Lower leg skin (tissue), 4 donors: Measurements from ENCODE around the gene ICOS. TPM values are rescaled to one million over a fixed set of nuclear protein-coding genes. Genes with fewer than 3 reads are reported as not detected.
"Not testable (repeated sequence)": the region's sequence is repeated elsewhere in the genome, so short reads cannot be mapped to it uniquely, and the experiment has no call there.

Experiments used
- DNase-seq, 2 donors: peaks; one replicate each; pipeline ENCODE4 v3.0.0-alpha.2; 2019; ENCODE audit warnings: low spot score in 2 of 2
- H3K4me3 ChIP-seq: fragments of 200-600 bp; sonication (generic); 2 replicates; pipeline ENCODE4 v1.5.1; 2017; ENCODE audit warnings: mild to moderate bottlenecking, low read depth; ENCODE audit not compliant: poor library complexity, severe bottlenecking
- CTCF ChIP-seq, 3 donors: fragments of 450-650 bp; IDR thresholded peaks; one replicate each; pipeline ENCODE4 v1.5.1; 2016; ENCODE audit warnings: antibody characterized with exemption in 3 of 3, mild to moderate bottlenecking in 3 of 3, moderate library complexity in 2 of 3
- POLR2A ChIP-seq, 2 donors: fragments of 450-650 bp; IDR thresholded peaks; one replicate each; pipeline ENCODE4 v1.6.1; 2016 to 2017; ENCODE audit warnings: antibody characterized with exemption in 2 of 2, mild to moderate bottlenecking in 1 of 2, moderate library complexity in 1 of 2
- WGBS, 2 donors: methylation state at CpG; one replicate each; pipeline ENCODE4 v1.1.5; 2018; 5-methylcytosine and 5-hydroxymethylcytosine counted together
- intact Hi-C: fragments of 100-400 bp; cut with DNase I; formaldehyde crosslinking; loops from one replicate; pipeline ENCODE4 v1.15.0; 2023; ENCODE audit warnings: low total_unique reads
- total RNA-seq, 4 donors: library from RNA; depleted of rRNA; stranded (reverse); fragments of >200 nt; gene quantifications; one replicate each; pipeline ENCODE4 v1.1.0, GENCODE V29; 2016

Gene ICOS
- total RNA-seq, 4 donors from 2014 or later, result 0.25 TPM; not detected in 3

GRCh38 chr2:203916756-203917155 lies 19.8 kb upstream of the ICOS start:
- no peak for TF ChIP-seq POLR2A (IDR thresholded peaks at IDR 0.05)
- H3K4me3 ChIP-seq, result no peak overlapping the region
- DNase-seq, result no peak
- intact Hi-C loops, result no loop called here

- intact Hi-C loops, result no loop called here
- TF ChIP-seq POLR2A (IDR thresholded peaks at IDR 0.05) (no peak), CTCF (IDR thresholded peaks at IDR 0.05) (no peak)
- WGBS, 2 donors, result 53 to 84% methylated on average over 7 of the region's 7 CpGs
- DNase-seq, result no peak
- H3K4me3 ChIP-seq, result no peak overlapping the region
These were observed 18.3 kb upstream of the ICOS start for GRCh38 chr2:203918264-203918663.

- TF ChIP-seq POLR2A (IDR thresholded peaks at IDR 0.05) (no peak), CTCF (IDR thresholded peaks at IDR 0.05) (no peak)
- WGBS, 2 donors, result 69 to 76% methylated on average over 3 of the region's 3 CpGs
- no peak overlapping the region for H3K4me3 ChIP-seq
- intact Hi-C loops, result no loop called here
- no peak for DNase-seq
These were observed 17.7 kb upstream of the ICOS start for GRCh38 chr2:203918839-203919238.

GRCh38 chr2:203925512-203926158 lies 10.9 kb upstream of the ICOS start:
- no peak for DNase-seq
- 95 to 96% methylated on average over 3 of the region's 3 CpGs for WGBS, 2 donors
- intact Hi-C loops, result no loop called here
- no peak for TF ChIP-seq CTCF (IDR thresholded peaks at IDR 0.05)
- no peak for TF ChIP-seq POLR2A (IDR thresholded peaks at IDR 0.05)
- no peak overlapping the region for H3K4me3 ChIP-seq

- no peak for TF ChIP-seq POLR2A (IDR thresholded peaks at IDR 0.05)
- TF ChIP-seq CTCF (IDR thresholded peaks at IDR 0.05), result no peak
- H3K4me3 ChIP-seq, result no peak overlapping the region
- no peak for DNase-seq
- intact Hi-C loops, result no loop called here
These were observed 7.7 kb upstream of the ICOS start for GRCh38 chr2:203928849-203929248.

GRCh38 chr2:203931262-203931661 lies 5.3 kb upstream of the ICOS start:
- DNase-seq, intact Hi-C loops, H3K4me3 ChIP-seq: not testable (repeated sequence)
- 71 to 79% methylated on average over 3 of the region's 3 CpGs for WGBS, 2 donors

- no peak overlapping the region for H3K4me3 ChIP-seq
- TF ChIP-seq POLR2A (IDR thresholded peaks at IDR 0.05) (no peak), CTCF (IDR thresholded peaks at IDR 0.05) (no peak)
- 28 to 31% methylated on average over 5 of the region's 5 CpGs for WGBS, 2 donors
- no peak for DNase-seq
- intact Hi-C loops, result no loop called here
These were observed 2.5 kb upstream of the ICOS start for GRCh38 chr2:203934041-203934492.
